AG04449 (cell line): Measurements from ENCODE around the gene IL4I1.

Experiments
- CTCF ChIA-PET: fragments of 350-600 bp; formaldehyde crosslinking; extraction: SDS; loops from one replicate; lab custom pipeline; 2021; ENCODE audit warnings: antibody characterized with exemption; lab: Yijun Ruan, JAX
- POLR2A ChIA-PET: fragments of 400-600, 350-600 bp; formaldehyde crosslinking; extraction: SDS; loops from one replicate; lab custom pipeline; 2020; ENCODE audit warnings: antibody characterized with exemption, inconsistent platforms; lab: Yijun Ruan, JAX
- DNase-seq: peaks from one replicate; pipeline ENCODE4 v3.0.0-alpha.2; 2010; ENCODE audit warnings: low read depth, low spot score
- H3K4me3 ChIP-seq: 2 replicates; pipeline ENCODE4 v1.5.1; 2011; ENCODE audit warnings: low read depth, mild to moderate bottlenecking, control low read depth, low read length
- TF ChIP-seq, protein P1 (sequence below): IDR thresholded peaks from one replicate; pipeline ENCODE4 v1.5.1; 2011; ENCODE audit warnings: mild to moderate bottlenecking, moderate library complexity, low read length, control low read depth, inconsistent platforms; ENCODE audit not compliant: insufficient read depth; ENCODE audit errors: missing control alignments

IL4I1 gene

GRCh38 chr19:49906879-49907564 lies 10.3 kb upstream of the IL4I1 start:
- TF ChIP-seq, protein P1, sequence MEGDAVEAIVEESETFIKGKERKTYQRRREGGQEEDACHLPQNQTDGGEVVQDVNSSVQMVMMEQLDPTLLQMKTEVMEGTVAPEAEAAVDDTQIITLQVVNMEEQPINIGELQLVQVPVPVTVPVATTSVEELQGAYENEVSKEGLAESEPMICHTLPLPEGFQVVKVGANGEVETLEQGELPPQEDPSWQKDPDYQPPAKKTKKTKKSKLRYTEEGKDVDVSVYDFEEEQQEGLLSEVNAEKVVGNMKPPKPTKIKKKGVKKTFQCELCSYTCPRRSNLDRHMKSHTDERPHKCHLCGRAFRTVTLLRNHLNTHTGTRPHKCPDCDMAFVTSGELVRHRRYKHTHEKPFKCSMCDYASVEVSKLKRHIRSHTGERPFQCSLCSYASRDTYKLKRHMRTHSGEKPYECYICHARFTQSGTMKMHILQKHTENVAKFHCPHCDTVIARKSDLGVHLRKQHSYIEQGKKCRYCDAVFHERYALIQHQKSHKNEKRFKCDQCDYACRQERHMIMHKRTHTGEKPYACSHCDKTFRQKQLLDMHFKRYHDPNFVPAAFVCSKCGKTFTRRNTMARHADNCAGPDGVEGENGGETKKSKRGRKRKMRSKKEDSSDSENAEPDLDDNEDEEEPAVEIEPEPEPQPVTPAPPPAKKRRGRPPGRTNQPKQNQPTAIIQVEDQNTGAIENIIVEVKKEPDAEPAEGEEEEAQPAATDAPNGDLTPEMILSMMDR: no peak

GRCh38 chr19:49904136-49904535 lies 7.4 kb upstream of the IL4I1 start:
- DNase-seq: no peak
- ChIA-PET CTCF (no interaction called here), POLR2A (no interaction called here)
- TF ChIP-seq, protein P1: no peak
- H3K4me3 ChIP-seq: no peak overlapping the region

More at GRCh38 chr19:49906879-49907564, 10.3 kb upstream of the IL4I1 start:
- DNase-seq: no peak
- ChIA-PET POLR2A (no interaction called here), CTCF (interaction anchor here (1.3 kb wide), 1 partner anchor 16 kb away, joined by 3 read pairs; no protein-coding TSS in a partner anchor)
- no peak overlapping the region for H3K4me3 ChIP-seq

GRCh38 chr19:49895566-49896297 lies 955 bp downstream of the IL4I1 start:
- no peak for DNase-seq
- ChIA-PET POLR2A (interaction anchor here (1.2 kb wide), 1 partner anchor 19 kb away, joined by 5 read pairs; no protein-coding TSS in a partner anchor), CTCF (interaction anchor here (1.2 kb wide), 1 partner anchor 12 kb away, joined by 3 read pairs; no protein-coding TSS in a partner anchor)
- TF ChIP-seq, protein P1: no peak
- H3K4me3 ChIP-seq: no peak overlapping the region

DNA sequence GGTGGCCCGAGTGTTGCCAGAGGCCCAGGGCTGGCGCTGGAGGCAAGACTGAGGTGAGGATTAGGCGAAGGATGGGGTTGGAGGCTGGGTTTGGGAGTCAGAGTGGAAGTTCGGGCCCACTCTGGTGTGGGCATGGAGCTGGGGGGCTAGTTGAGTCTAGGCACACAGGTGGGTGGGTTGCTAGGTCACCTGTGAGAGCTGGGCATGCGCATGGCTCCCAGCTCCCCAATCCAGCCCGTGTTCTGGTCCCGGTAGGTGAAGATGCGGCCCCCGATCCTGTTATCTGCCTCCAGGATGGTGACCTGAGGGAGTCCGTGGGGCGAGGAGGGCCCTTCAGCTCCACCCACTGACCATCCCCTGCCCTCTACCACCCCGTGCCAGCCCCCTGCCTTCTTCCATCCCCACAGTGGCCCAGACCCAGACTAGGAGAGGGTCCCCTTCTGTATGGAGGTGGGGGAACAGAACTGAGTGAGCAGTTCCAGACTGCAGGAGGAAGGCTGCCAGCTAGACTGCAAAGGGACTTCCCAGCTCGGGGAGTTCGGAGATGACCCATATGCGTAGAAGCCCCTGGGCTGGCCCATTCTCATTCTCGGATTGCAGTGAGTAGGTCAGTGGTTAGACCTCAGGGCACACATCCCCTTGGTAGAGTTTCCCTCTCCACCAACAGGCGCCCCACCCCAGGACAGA lies 1.7 kb downstream of the IL4I1 start:
- no peak overlapping the region for H3K4me3 ChIP-seq
- TF ChIP-seq, protein P1: no peak
- DNase-seq: no peak
- ChIA-PET POLR2A (interaction anchor here (0.6 to 1.2 kb wide), 2 partner anchors 19 to 314 kb away, joined by 3 to 5 read pairs; partner anchors contain the start of gene NOSIP), CTCF (interaction anchor here (0.8 to 1.2 kb wide), 2 partner anchors 11 to 13 kb away, joined by 3 read pairs; no protein-coding TSS in a partner anchor)

GRCh38 chr19:49894011-49894664 lies 2.5 kb downstream of the IL4I1 start:
- POLR2A ChIA-PET: interaction anchor here (0.6 kb wide), 2 partner anchors 49 to 314 kb away, joined by 3 read pairs; partner anchors contain the start of gene NOSIP
- TF ChIP-seq, protein P1: no peak
- CTCF ChIA-PET: interaction anchor here (0.8 to 2.3 kb wide), 2 partner anchors 12 kb away, joined by 3 to 4 read pairs; no protein-coding TSS in a partner anchor
- DNase-seq: no peak
- no peak overlapping the region for H3K4me3 ChIP-seq
